A549 treated with Mapracorat at 1 μM for 4 hours (cell line): Measurements from ENCODE around the gene CCDC184. TPM values are rescaled to one million over a fixed set of nuclear protein-coding genes. Genes with fewer than 3 reads are reported as not detected.

ENCODE experiments used
- total RNA-seq: library from RNA; stranded (reverse); fragments of 200-300 nt; extraction: Qiagen RNA extraction; gene quantifications from 5 replicates; pipeline ENCODE4 v1.2.3, GENCODE V29; 2022

Gene CCDC184
- 2.6 to 3.8 TPM (median 3.2 TPM) in 5 replicates for total RNA-seq

DNA sequence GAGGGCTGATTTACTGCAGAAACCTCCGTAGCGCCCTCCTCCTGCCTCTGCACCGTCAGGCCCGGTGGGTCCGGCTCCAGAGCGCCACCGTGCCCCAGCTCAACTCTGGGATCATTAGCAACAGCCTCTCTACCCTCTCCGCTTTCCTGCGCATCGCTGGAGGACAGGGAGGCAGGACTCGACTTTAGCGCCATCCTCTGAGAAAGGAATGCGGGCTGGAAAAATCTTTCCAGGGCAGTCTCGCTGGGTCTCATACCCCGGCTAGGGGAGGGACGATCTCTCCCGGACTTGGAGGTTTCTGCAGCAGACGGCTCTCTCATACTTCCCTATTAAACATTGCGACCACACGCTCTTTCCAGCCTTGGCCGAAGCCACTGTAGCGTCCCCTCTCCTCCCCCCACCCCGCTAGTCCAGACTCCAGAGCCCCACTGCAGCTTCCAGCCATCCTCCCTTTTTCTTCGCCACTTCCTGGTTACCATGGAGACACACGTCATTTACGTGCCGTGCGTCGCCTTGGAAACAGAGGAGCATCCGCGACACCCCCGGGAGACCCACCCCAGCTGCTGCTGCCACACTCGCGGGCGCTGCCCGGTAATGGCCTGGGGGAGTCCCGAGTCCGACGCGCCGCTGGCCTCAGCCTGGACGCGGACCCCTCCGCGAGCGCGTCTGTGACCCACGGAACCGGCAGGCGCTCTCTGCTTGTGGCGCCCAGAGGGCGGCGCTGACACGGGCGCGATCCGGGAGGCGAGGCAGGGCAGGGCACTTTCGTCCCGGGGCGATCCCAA lies at the start of gene CCDC184:
Gene CCDC184, plus strand, starts transcription at position 554 of the 785 bp plus-strand sequence. CDS start 479 bp downstream, outside the sequence.

GRCh38 chr12:48157018-48157888 lies 26.2 kb upstream of the CCDC184 start, which contains the start of gene ASB8:
ASB8 (minus strand) TSS chr12:48157515; CDS start chr12:48153496, 4,019 bp downstream.

DNA sequence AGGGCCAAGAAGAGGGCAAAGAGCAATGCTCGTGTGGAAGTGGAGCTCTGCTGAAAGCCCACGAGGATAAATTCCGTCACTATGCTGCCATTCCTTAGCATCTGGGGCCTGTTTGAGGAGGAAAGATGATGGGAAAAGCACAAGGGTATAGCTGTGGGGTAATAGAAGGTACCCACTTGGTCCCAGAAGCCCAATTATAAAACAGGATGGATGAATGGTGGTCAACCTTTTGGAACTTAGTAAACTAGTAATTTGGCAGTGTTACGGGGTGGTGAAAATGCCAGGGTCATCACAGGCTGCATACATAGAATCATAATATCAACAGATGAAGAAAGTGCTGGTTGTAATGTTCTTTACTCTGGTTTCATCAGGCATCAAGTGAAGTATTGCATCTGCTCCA lies 19.7 kb downstream of the CCDC184 start, which contains the start of gene OR10AD1:
Gene OR10AD1, minus strand, starts transcription at position 101 of the 400 bp plus-strand sequence. Its CDS starts 0 bp downstream, at position 101.

Other genes with a start within 250 kb of the CCDC184 start
- gene TMEM106C, start 220.0 kb upstream of the CCDC184 start, total RNA-seq, result 119 to 142 TPM (median 127 TPM) in 5 replicates
- gene COL2A1, start 179.2 kb upstream of the CCDC184 start, total RNA-seq, result 0.07 to 0.15 TPM (median 0.10 TPM) in 4 of 5 replicates, not detected in the other
- gene SENP1, start 77.6 kb upstream of the CCDC184 start, total RNA-seq, result 10.2 to 12.2 TPM (median 12.0 TPM) in 5 replicates
- 22.6 to 28.5 TPM (median 24.9 TPM) in 5 replicates for gene PFKM, start 64.3 kb upstream of the CCDC184 start, total RNA-seq
- gene ASB8, start 26.1 kb upstream of the CCDC184 start, total RNA-seq, result 10.8 to 19.1 TPM (median 13.1 TPM) in 5 replicates
- gene OR10AD1, start 19.6 kb downstream of the CCDC184 start, total RNA-seq, result not detected in 5 replicates
- 4.6 to 6.3 TPM (median 5.5 TPM) in 5 replicates for gene ZNF641, start 167.3 kb downstream of the CCDC184 start, total RNA-seq